ENCODE data around the gene HDDC3. TPM values are rescaled to one million over a fixed set of nuclear protein-coding genes. Genes with fewer than 3 reads are reported as not detected.

Gene HDDC3
- total and polyA plus RNA-seq, 9 of the 15 experiments (the other 6 are each of a cell fraction or from before 2014, with no cell fraction given): 14.9 to 55.8 (median 36.9) TPM

GRCh38 chr15:90902840-90903732 lies 29.3 kb downstream of the HDDC3 start, which contains the start of gene MAN2A2 (continued):
- TF ChIP-seq, protein P1, sequence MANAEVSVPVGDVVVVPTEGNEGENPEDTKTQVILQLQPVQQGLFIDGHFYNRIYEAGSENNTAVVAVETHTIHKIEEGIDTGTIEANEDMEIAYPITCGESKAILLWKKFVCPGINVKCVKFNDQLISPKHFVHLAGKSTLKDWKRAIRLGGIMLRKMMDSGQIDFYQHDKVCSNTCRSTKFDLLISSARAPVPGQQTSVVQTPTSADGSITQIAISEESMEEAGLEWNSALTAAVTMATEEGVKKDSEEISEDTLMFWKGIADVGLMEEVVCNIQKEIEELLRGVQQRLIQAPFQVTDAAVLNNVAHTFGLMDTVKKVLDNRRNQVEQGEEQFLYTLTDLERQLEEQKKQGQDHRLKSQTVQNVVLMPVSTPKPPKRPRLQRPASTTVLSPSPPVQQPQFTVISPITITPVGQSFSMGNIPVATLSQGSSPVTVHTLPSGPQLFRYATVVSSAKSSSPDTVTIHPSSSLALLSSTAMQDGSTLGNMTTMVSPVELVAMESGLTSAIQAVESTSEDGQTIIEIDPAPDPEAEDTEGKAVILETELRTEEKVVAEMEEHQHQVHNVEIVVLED (CRISPR knock-in tag; IDR thresholded peaks at IDR 0.05): no peak
- no peak for TF ChIP-seq POLR3A (IDR thresholded peaks at IDR 0.05; ENCODE audit: borderline replicate concordance, extremely low read depth, insufficient read depth, insufficient read length)
- no peak; the same call in 1 of the 2 replicates for TF ChIP-seq ZBTB7A (IDR thresholded peaks at IDR 0.05; ENCODE audit: borderline replicate concordance, control insufficient read depth, low read depth, low read length)
- TF ChIP-seq YBX1 (IDR thresholded peaks at IDR 0.05): no peak
- TF ChIP-seq ZNF740 (CRISPR knock-in tag; IDR thresholded peaks at IDR 0.05): no peak
- TF ChIP-seq ZNF740 (tag; IDR thresholded peaks at IDR 0.05): no peak
- no peak for TF ChIP-seq ZNF133 (CRISPR knock-in tag; IDR thresholded peaks at IDR 0.05)
- TF ChIP-seq FOXA3 (CRISPR knock-in tag; conservative IDR thresholded peaks at IDR 0.05 in 1 of 2, IDR thresholded peaks at IDR 0.05 in 1 of 2): peak in 1 of 2 experiments; percentile 33; a peak in 1 of 4 replicates
- no peak for TF ChIP-seq ZNF77 (CRISPR knock-in tag; IDR thresholded peaks at IDR 0.05)
- peak; percentile 54 for TF ChIP-seq TAF9B (IDR thresholded peaks at IDR 0.05; ENCODE audit: partially characterized antibody)
- TF ChIP-seq CAMTA2 (CRISPR knock-in tag; conservative IDR thresholded peaks at IDR 0.05): no peak
- TF ChIP-seq HOXB6 (CRISPR knock-in tag; IDR thresholded peaks at IDR 0.05; ENCODE audit: borderline replicate concordance): no peak
- TF ChIP-seq BRF1 (IDR thresholded peaks at IDR 0.05; ENCODE audit: borderline replicate concordance, extremely low read depth, insufficient read length): no peak
- TF ChIP-seq NCOA2 (IDR thresholded peaks at IDR 0.05; ENCODE audit: partially characterized antibody in 2 of 2): no peak
- TF ChIP-seq FOSL1 (tag; conservative IDR thresholded peaks at IDR 0.05): no peak
- TF ChIP-seq AFF4 (CRISPR knock-in tag; IDR thresholded peaks at IDR 0.05): peak; percentile 72; the same call in 1 of the 2 replicates
- TF ChIP-seq CTBP1 (IDR thresholded peaks at IDR 0.05; ENCODE audit: borderline replicate concordance): peak; percentile 44; the same call in 1 of the 2 replicates
- no peak for TF ChIP-seq THAP7 (CRISPR knock-in tag; IDR thresholded peaks at IDR 0.05)
- no peak for TF ChIP-seq SOX6 (IDR thresholded peaks at IDR 0.05)
- TF ChIP-seq SIN3B (IDR thresholded peaks at IDR 0.05; ENCODE audit: low read depth): peak; percentile 10; the same call in 1 of the 2 replicates
- 0 out of 2 replicates have a peak, but pooled peaks have one; percentile 6 for TF ChIP-seq ZNF583 (CRISPR knock-in tag; IDR thresholded peaks at IDR 0.05)
